ENCODE data around the gene PLCG2. TPM values are rescaled to one million over a fixed set of nuclear protein-coding genes. Genes with fewer than 3 reads are reported as not detected.

The PLCG2 gene
- polyA plus RNA-seq, 2 of the 4 experiments (the other 2 are of a cell fraction): 2.8 to 6.0 TPM

DNA sequence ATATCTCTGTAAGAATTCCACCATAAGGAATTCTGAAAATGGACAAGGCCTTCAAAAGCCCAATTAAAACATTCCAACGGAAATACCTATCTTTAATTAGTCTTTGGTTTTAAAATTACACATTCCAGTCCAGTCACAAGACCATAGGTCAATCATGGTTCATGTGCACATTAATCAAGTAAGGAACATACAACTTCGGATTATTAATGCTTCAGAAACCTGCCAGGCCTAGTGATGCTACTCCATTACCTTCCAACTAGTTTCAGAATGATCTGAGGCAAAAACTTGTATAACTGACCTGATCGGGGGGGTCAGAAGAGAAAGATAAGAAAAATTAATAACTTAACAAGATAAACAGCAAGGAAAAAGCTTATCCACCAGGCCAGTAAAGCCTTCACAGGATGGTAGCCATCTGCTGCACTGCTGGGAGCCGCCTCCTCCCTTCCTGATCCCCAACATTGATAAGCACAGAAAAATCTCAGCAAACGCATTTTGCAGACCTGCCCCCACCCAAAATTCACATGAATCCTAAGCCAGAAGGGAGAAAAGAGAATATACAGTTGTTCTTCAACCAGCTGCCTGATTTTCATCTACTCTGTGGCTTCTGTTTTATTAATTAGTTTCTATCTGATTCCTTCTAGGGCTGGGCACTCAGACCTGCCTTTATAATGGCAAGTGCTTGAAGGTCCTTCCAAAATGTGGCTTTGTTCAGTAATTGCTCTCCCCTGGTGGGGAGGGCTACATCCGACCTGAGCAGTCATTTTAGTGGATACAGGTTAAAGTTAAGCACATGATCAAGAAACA lies 226.1 kb downstream of the PLCG2 start (continued):
- TF ChIP-seq, protein P1, sequence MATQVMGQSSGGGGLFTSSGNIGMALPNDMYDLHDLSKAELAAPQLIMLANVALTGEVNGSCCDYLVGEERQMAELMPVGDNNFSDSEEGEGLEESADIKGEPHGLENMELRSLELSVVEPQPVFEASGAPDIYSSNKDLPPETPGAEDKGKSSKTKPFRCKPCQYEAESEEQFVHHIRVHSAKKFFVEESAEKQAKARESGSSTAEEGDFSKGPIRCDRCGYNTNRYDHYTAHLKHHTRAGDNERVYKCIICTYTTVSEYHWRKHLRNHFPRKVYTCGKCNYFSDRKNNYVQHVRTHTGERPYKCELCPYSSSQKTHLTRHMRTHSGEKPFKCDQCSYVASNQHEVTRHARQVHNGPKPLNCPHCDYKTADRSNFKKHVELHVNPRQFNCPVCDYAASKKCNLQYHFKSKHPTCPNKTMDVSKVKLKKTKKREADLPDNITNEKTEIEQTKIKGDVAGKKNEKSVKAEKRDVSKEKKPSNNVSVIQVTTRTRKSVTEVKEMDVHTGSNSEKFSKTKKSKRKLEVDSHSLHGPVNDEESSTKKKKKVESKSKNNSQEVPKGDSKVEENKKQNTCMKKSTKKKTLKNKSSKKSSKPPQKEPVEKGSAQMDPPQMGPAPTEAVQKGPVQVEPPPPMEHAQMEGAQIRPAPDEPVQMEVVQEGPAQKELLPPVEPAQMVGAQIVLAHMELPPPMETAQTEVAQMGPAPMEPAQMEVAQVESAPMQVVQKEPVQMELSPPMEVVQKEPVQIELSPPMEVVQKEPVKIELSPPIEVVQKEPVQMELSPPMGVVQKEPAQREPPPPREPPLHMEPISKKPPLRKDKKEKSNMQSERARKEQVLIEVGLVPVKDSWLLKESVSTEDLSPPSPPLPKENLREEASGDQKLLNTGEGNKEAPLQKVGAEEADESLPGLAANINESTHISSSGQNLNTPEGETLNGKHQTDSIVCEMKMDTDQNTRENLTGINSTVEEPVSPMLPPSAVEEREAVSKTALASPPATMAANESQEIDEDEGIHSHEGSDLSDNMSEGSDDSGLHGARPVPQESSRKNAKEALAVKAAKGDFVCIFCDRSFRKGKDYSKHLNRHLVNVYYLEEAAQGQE (IDR thresholded peaks at IDR 0.05): no peak
- TF ChIP-seq NR3C1 (IDR thresholded peaks at IDR 0.05) (no peak), BHLHE40 (IDR thresholded peaks at IDR 0.05; ENCODE audit: low read depth, low read length) (no peak), EP300 (IDR thresholded peaks at IDR 0.05) (no peak), JUNB (IDR thresholded peaks at IDR 0.05) (no peak), EHF (CRISPR knock-in tag; IDR thresholded peaks at IDR 0.05) (no peak)

DNA sequence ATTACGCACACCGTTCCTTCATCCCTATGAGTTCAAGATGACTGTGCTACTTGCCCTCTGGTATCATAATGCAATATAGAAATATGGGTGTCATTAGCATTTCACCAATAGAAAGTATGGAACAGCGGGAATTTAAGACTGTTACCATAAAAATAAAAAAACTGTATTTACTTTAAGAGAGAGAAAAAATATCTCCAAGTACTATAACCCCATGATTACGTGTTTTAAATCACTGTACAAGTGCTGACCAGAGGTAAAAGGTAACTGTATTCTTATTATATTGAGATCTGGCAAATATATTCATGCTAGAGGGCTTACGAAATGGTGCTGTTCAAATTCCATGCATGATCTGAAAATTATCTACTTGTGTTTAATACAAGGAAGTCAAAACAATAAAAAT lies 226.9 kb downstream of the PLCG2 start:
- H3K4me2 ChIP-seq: no peak overlapping the region
- CTCF ChIA-PET: interaction anchor here (1.2 to 1.3 kb wide), 2 partner anchors 9 to 65 kb away, joined by 3 to 6 read pairs; no protein-coding TSS in a partner anchor
- FAIRE-seq: no peak
- H3K4me3 ChIP-seq: no peak overlapping the region
- DNase-seq (ENCODE audit: low read depth in 1 of 2, low spot score in 1 of 2): no peak
- no peaks in the 10 kb centered on the region for H3K4me1 ChIP-seq
- POLR2A ChIA-PET: no interaction called here
- TF ChIP-seq NPAS2 (CRISPR knock-in tag; IDR thresholded peaks at IDR 0.05; ENCODE audit: borderline replicate concordance): no peak
- TF ChIP-seq SREBF2 (IDR thresholded peaks at IDR 0.05): no peak
- no peak for TF ChIP-seq CEBPB (IDR thresholded peaks at IDR 0.05)
- no peak for TF ChIP-seq FOSB (CRISPR knock-in tag; IDR thresholded peaks at IDR 0.05)
- TF ChIP-seq CHD4 (IDR thresholded peaks at IDR 0.05; ENCODE audit: borderline replicate concordance): no peak
- TF ChIP-seq RAD21 (conservative IDR thresholded peaks at IDR 0.05 in 1 of 2, IDR thresholded peaks at IDR 0.05 in 1 of 2): no peak
- no peak for TF ChIP-seq ZC3H11A (IDR thresholded peaks at IDR 0.05)
- TF ChIP-seq MAFK (IDR thresholded peaks at IDR 0.05; ENCODE audit: partially characterized antibody): no peak
- TF ChIP-seq, protein P2, sequence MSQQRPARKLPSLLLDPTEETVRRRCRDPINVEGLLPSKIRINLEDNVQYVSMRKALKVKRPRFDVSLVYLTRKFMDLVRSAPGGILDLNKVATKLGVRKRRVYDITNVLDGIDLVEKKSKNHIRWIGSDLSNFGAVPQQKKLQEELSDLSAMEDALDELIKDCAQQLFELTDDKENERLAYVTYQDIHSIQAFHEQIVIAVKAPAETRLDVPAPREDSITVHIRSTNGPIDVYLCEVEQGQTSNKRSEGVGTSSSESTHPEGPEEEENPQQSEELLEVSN (IDR thresholded peaks at IDR 0.05; ENCODE audit: borderline replicate concordance, low read depth): no peak
- TF ChIP-seq, protein P1 (IDR thresholded peaks at IDR 0.05): no peak
- no peak for TF ChIP-seq MAZ (IDR thresholded peaks at IDR 0.05; ENCODE audit: borderline replicate concordance, low read depth, low read length)
- TF ChIP-seq EP300 (IDR thresholded peaks at IDR 0.05): no peak
- ATAC-seq: no peak
- H3K27ac ChIP-seq: no peak overlapping the region
- H3K9me3 ChIP-seq: peaks cover 18% of the 10 kb centered on the region
- 74% methylated on average over 5 of the region's 5 CpGs for WGBS (ENCODE audit: missing lambda C conversion rate)
